Mesenchymal stem cell (in vitro differentiated cells and primary cell): ENCODE results near the gene KLF16.
A peak's percentile ranks its signal among the peaks of the same experiment; 100 is the strongest.
"Not testable (repeated sequence)": the region's sequence is repeated elsewhere in the genome, so short reads cannot be mapped to it uniquely, and the experiment has no call there.

ENCODE experiments used
- DNase-seq: peaks from one replicate; pipeline ENCODE4 v3.0.0-alpha.2; 2013
- H2AFZ ChIP-seq: one replicate; pipeline ENCODE4 v1.6.1; 2013; ENCODE audit warnings: low read depth, mild to moderate bottlenecking, control low read depth, inconsistent platforms, low read length, moderate library complexity
- H2AK5ac ChIP-seq: 2 replicates; pipeline ENCODE4 v1.6.1; 2013; ENCODE audit warnings: low read length, moderate library complexity, mild to moderate bottlenecking, inconsistent platforms; ENCODE audit not compliant: severe bottlenecking
- H2BK120ac ChIP-seq: one replicate; pipeline ENCODE4 v1.6.1; 2013; ENCODE audit warnings: low read depth, mild to moderate bottlenecking, inconsistent platforms, low read length, moderate library complexity
- H2BK12ac ChIP-seq, 2 experiments: one replicate each; pipeline ENCODE4 v1.6.1; 2013; ENCODE audit warnings: inconsistent platforms in 2 of 2, low read length in 2 of 2, mild to moderate bottlenecking in 2 of 2, moderate library complexity in 2 of 2, control low read depth in 1 of 2
- H2BK15ac ChIP-seq: one replicate; pipeline ENCODE4 v1.6.1; 2013; ENCODE audit warnings: mild to moderate bottlenecking, low read depth, inconsistent platforms; ENCODE audit not compliant: poor library complexity, severe bottlenecking
- H2BK5ac ChIP-seq: 2 replicates; pipeline ENCODE4 v1.6.1; 2013; ENCODE audit warnings: low read depth, mild to moderate bottlenecking, low read length, control low read depth, inconsistent platforms; ENCODE audit not compliant: poor library complexity, severe bottlenecking
- H3K14ac ChIP-seq, 2 experiments: one replicate each; pipeline ENCODE4 v1.6.1; 2013; ENCODE audit warnings: inconsistent platforms in 2 of 2, low read length in 2 of 2, control low read depth in 1 of 2, mild to moderate bottlenecking in 1 of 2, moderate library complexity in 1 of 2
- H3K18ac ChIP-seq, 2 experiments: one replicate each; pipeline ENCODE4 v1.6.1; 2013; ENCODE audit warnings: inconsistent platforms in 2 of 2, low read length in 2 of 2, control low read depth in 1 of 2, low read depth in 1 of 2, mild to moderate bottlenecking in 1 of 2
- H3K23ac ChIP-seq, 2 experiments: one replicate each; pipeline ENCODE4 v1.6.1; 2013; ENCODE audit warnings: inconsistent platforms in 2 of 2, low read length in 2 of 2, mild to moderate bottlenecking in 2 of 2, moderate library complexity in 2 of 2, control low read depth in 1 of 2
- H3K27ac ChIP-seq: 2 replicates; pipeline ENCODE4 v1.5.1; 2013; ENCODE audit warnings: mild to moderate bottlenecking, moderate library complexity, low read length, control low read depth, inconsistent platforms; ENCODE audit not compliant: poor library complexity, severe bottlenecking
- H3K27me3 ChIP-seq, 2 experiments: 2 replicates each; pipeline versions ENCODE4 v1.6.1 to v1.7.0; 2013; ENCODE audit warnings: low read length in 2 of 2, mild to moderate bottlenecking in 2 of 2, moderate library complexity in 2 of 2, control low read depth in 1 of 2, inconsistent platforms in 1 of 2; ENCODE audit not compliant: control insufficient read depth in 1 of 2, insufficient read depth in 1 of 2
- H3K36me3 ChIP-seq, 2 experiments: 2 replicates each; pipeline versions ENCODE4 v1.6.1 to v1.7.0; 2013; ENCODE audit warnings: low read length in 2 of 2, control low read depth in 1 of 2, inconsistent platforms in 1 of 2, low read depth in 1 of 2, mild to moderate bottlenecking in 1 of 2; ENCODE audit not compliant: insufficient read depth in 2 of 2, control insufficient read depth in 1 of 2
- H3K4ac ChIP-seq, 2 experiments: one replicate each; pipeline ENCODE4 v1.6.1; 2013; ENCODE audit warnings: inconsistent platforms in 2 of 2, low read length in 2 of 2, mild to moderate bottlenecking in 2 of 2, moderate library complexity in 2 of 2, control low read depth in 1 of 2, low read depth in 1 of 2
- H3K4me1 ChIP-seq: 2 replicates; pipeline ENCODE4 v1.6.1; 2013; ENCODE audit warnings: low read depth, low read length, control low read depth; ENCODE audit not compliant: control insufficient read depth, insufficient read depth
- H3K4me2 ChIP-seq: 2 replicates; pipeline ENCODE4 v1.6.1; 2013; ENCODE audit warnings: low read length, mild to moderate bottlenecking, inconsistent platforms; ENCODE audit not compliant: poor library complexity, severe bottlenecking
- H3K4me3 ChIP-seq, 2 experiments: 2 replicates each; pipeline versions ENCODE4 v1.5.1 to v1.7.0; 2013; ENCODE audit warnings: low read length in 2 of 2, mild to moderate bottlenecking in 2 of 2, control low read depth in 1 of 2, low read depth in 1 of 2; ENCODE audit not compliant: insufficient read depth in 1 of 2
- H3K79me1 ChIP-seq: replicated peaks from 2 replicates; pipeline ENCODE4 v1.6.1; 2013; ENCODE audit warnings: mild to moderate bottlenecking, control low read depth, low read length, inconsistent platforms; ENCODE audit not compliant: poor library complexity, severe bottlenecking
- H3K9ac ChIP-seq: 2 replicates; pipeline ENCODE4 v1.7.0; 2013; ENCODE audit warnings: mild to moderate bottlenecking, low read length, moderate library complexity
- H3K9me3 ChIP-seq: 2 replicates; pipeline ENCODE4 v1.7.0; 2013; ENCODE audit warnings: mild to moderate bottlenecking, low read length; ENCODE audit not compliant: control insufficient read depth
- H4K8ac ChIP-seq: one replicate; pipeline ENCODE4 v1.6.1; 2013; ENCODE audit warnings: inconsistent platforms, mild to moderate bottlenecking, low read length, moderate library complexity
- H4K91ac ChIP-seq: one replicate; pipeline ENCODE4 v1.6.1; 2013; ENCODE audit warnings: mild to moderate bottlenecking, low read length, inconsistent platforms
- WGBS: methylation state at CpG from one replicate; pipeline ENCODE4 v1.1.7; 2013; ENCODE audit warnings: mixed read lengths; 5-methylcytosine and 5-hydroxymethylcytosine counted together

KLF16 gene

GRCh38 chr19:1878583-1878982 is 15.2 kb upstream of the KLF16 start:
- H3K36me3 ChIP-seq = peaks cover 0 to 39% of the 10 kb centered on the region in 2 experiments
- not testable (repeated sequence) for H3K9ac ChIP-seq, H3K14ac ChIP-seq, H3K4me3 ChIP-seq, H2BK120ac ChIP-seq, H3K4me2 ChIP-seq, H2AFZ ChIP-seq, H2AK5ac ChIP-seq, H3K9me3 ChIP-seq, H3K4ac ChIP-seq, H2BK12ac ChIP-seq, H4K8ac ChIP-seq, H2BK15ac ChIP-seq, H3K18ac ChIP-seq, H3K23ac ChIP-seq, DNase-seq, H3K27ac ChIP-seq, H3K27me3 ChIP-seq, H4K91ac ChIP-seq, H2BK5ac ChIP-seq
- H3K79me1 ChIP-seq = peaks cover 17% of the 10 kb centered on the region
- 86% methylated on average over 7 of the region's 8 CpGs for WGBS
- peaks cover 29% of the 10 kb centered on the region for H3K4me1 ChIP-seq

GRCh38 chr19:1877280-1877660 is 13.9 kb upstream of the KLF16 start:
- peaks cover 0 to 41% of the 10 kb centered on the region in 2 experiments for H3K36me3 ChIP-seq
- not testable (repeated sequence) for H3K9ac ChIP-seq, H3K4ac ChIP-seq, H2BK15ac ChIP-seq, H3K27ac ChIP-seq, H3K23ac ChIP-seq, H3K4me2 ChIP-seq, H4K8ac ChIP-seq, H2BK5ac ChIP-seq, H3K27me3 ChIP-seq, H3K9me3 ChIP-seq, H4K91ac ChIP-seq, H2BK12ac ChIP-seq, H3K14ac ChIP-seq, DNase-seq, H3K4me3 ChIP-seq, H3K18ac ChIP-seq, H2AFZ ChIP-seq, H2AK5ac ChIP-seq, H2BK120ac ChIP-seq
- no CpG with 5 or more reads among the region's 47 CpGs for WGBS
- peaks cover 27% of the 10 kb centered on the region for H3K4me1 ChIP-seq
- H3K79me1 ChIP-seq = peaks cover 23% of the 10 kb centered on the region

- Histone ChIP-seq H2BK5ac (peak overlapping the region; percentile 36), H3K36me3 (peaks cover 0 to 45% of the 10 kb centered on the region in 2 experiments), H3K4me2 (peak overlapping the region; percentile 69), H3K14ac (peak overlapping the region in 1 of 2 experiments; percentile 73), H2AK5ac (peak overlapping the region; percentile 81), H4K91ac (peak overlapping the region; percentile 95), H2BK120ac (peak overlapping the region; percentile 64), H3K23ac (peak overlapping the region; percentile 49 to 100), H2BK12ac (peak overlapping the region; percentile 84 to 96), H4K8ac (peak overlapping the region; percentile 99), H3K27ac (peak overlapping the region; percentile 8), H2AFZ (peak overlapping the region; percentile 29), H3K79me1 (peaks cover 22% of the 10 kb centered on the region), H3K4me1 (peaks cover 22% of the 10 kb centered on the region), H2BK15ac (peak overlapping the region; percentile 73), H3K4ac (peak overlapping the region; percentile 90), H3K18ac (peak overlapping the region; percentile 79 to 81), H3K4me3 (peak overlapping the region; percentile 75 to 98), H3K9ac (peak overlapping the region; percentile 98)
- not testable (repeated sequence) for H3K9me3 ChIP-seq, DNase-seq, H3K27me3 ChIP-seq
- 28% methylated on average over 33 of the region's 53 CpGs for WGBS
Observed at GRCh38 chr19:1876496-1877279, 13.3 kb upstream of the KLF16 start.

GRCh38 chr19:1875646-1876495 is 12.5 kb upstream of the KLF16 start:
- Histone ChIP-seq H2BK120ac (peak overlapping the region; percentile 64), H3K4me2 (peak overlapping the region; percentile 94), H3K27ac (peak overlapping the region; percentile 17), H3K4me1 (peaks cover 20% of the 10 kb centered on the region), H3K4ac (peak overlapping the region; percentile 90), H4K8ac (peak overlapping the region; percentile 99), H3K18ac (peak overlapping the region; percentile 81 to 87), H4K91ac (peak overlapping the region; percentile 95), H3K36me3 (peaks cover 5 to 50% of the 10 kb centered on the region in 2 experiments), H3K14ac (peak overlapping the region in 1 of 2 experiments; percentile 85), H3K27me3 (no peaks in the 10 kb centered on the region), H2AFZ (peak overlapping the region; percentile 78), H2BK12ac (peak overlapping the region; percentile 11 to 96), H2BK15ac (peak overlapping the region; percentile 29), H3K9me3 (no peaks in the 10 kb centered on the region), H3K23ac (peak overlapping the region in 1 of 2 experiments; percentile 100), H2BK5ac (peak overlapping the region; percentile 36), H3K79me1 (peaks cover 29% of the 10 kb centered on the region), H3K4me3 (peak overlapping the region; percentile 75 to 98), H3K9ac (peak overlapping the region; percentile 98), H2AK5ac (peak overlapping the region; percentile 81)
- peak; percentile 94 for DNase-seq
- WGBS = under 1% methylated on average over 84 of the region's 87 CpGs
